Left renal pelvis (tissue), 4 donors: Measurements from ENCODE around the gene RTKN2. TPM values are rescaled to one million over a fixed set of nuclear protein-coding genes. Genes with fewer than 3 reads are reported as not detected.
"Not testable (repeated sequence)": the region's sequence is repeated elsewhere in the genome, so short reads cannot be mapped to it uniquely, and the experiment has no call there.

Experiments used
- DNase-seq, 4 donors: peaks; one replicate each; pipeline ENCODE4 v3.0.0-alpha.2; 2013; ENCODE audit warnings: low read depth in 4 of 4, low spot score in 3 of 4
- polyA plus RNA-seq, 4 donors: library from polyadenylated mRNA; unstranded; fragments of 120-200 nt; gene quantifications; one replicate each; pipeline ENCODE4 v1.2.1, GENCODE V29; 2013; ENCODE audit not compliant: insufficient read length in 4 of 4

RTKN2 gene, protein sequence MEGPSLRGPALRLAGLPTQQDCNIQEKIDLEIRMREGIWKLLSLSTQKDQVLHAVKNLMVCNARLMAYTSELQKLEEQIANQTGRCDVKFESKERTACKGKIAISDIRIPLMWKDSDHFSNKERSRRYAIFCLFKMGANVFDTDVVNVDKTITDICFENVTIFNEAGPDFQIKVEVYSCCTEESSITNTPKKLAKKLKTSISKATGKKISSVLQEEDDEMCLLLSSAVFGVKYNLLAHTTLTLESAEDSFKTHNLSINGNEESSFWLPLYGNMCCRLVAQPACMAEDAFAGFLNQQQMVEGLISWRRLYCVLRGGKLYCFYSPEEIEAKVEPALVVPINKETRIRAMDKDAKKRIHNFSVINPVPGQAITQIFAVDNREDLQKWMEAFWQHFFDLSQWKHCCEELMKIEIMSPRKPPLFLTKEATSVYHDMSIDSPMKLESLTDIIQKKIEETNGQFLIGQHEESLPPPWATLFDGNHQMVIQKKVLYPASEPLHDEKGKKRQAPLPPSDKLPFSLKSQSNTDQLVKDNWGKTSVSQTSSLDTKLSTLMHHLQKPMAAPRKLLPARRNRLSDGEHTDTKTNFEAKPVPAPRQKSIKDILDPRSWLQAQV
- 10 to 100 TPM in 3 of 4 donors, 1 to 10 TPM in 1; 9.6 to 14.2 (median 12.2) TPM for polyA plus RNA-seq

DNA sequence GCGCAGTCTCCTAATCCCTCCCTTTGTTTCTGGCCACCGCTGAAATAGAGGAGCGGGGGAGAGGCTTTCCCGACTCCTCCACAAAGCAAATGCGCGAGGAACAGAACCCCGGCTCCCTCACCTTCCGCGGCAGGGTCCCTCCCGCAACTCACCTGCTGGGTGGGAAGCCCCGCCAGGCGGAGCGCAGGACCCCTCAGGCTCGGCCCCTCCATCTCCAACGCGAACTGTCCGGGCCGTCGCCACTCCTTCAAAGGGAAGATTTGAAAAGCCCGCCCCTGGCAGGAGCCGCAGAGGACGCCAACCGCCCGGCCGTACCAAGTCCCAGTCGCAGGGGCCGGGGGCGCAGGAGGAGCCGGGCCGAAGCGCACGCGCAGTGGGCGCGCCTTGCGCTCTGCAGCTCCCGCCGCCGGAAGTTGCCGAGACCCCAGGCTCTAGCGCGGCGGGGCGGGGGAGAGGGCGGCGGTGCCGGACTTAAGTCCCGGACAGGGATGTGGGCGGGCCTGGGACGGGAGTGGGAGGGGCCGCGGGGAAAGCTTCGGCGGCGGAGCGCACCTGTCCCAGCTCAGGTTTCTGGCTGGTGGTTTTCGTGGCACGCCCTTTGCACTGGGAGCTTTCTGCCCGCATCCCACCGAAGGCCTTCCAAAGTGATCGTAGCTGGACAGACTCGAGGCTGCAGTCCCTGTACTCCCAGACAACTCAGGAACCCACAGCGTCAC lies at the start of gene RTKN2:
Gene RTKN2 (minus strand): TSS at position 446 of the 716 bp plus-strand sequence. CDS start 234 bp downstream, at position 212.
- peak; percentile 86 to 93 (median 92) for DNase-seq

DNA sequence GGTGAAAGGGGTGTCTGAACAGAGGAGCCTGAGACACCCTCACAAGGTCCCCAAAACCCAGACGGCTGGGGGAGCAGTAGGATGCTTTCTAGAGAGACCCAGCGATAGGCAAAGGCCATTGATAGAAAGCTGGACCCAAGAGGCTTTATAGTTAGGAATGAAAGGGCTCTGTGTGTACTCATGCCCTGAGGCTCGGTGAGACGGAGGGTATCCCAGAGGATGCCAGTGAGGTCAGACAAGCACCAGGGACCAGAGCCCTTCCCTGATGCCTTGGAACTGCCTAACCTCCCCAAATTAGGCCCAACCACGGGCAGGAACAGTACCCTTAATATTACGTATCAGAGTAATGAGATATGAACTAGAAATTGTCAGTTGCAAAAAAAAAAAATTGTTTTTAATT lies 48.6 kb upstream of the RTKN2 start:
- DNase-seq, result no peak

DNA sequence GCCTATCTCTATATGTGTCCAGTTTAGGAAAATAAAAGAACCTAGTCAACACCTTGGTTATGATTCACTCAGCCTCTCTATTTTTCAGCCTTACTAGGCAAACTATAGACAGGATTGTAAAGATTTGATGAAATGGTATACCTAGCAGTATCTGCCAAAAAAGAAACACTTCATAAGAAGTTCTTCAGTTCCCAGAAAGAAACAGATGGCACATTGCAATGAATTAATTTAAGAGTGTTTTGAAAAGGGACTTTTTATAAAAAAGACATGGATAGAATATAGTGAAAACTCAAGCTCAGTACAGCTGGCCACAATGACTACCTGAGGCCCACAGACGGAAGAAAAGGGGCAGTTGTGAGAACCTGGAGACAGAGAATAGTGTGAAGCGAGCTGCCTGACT lies 40.6 kb upstream of the RTKN2 start:
- no peak for DNase-seq

DNA sequence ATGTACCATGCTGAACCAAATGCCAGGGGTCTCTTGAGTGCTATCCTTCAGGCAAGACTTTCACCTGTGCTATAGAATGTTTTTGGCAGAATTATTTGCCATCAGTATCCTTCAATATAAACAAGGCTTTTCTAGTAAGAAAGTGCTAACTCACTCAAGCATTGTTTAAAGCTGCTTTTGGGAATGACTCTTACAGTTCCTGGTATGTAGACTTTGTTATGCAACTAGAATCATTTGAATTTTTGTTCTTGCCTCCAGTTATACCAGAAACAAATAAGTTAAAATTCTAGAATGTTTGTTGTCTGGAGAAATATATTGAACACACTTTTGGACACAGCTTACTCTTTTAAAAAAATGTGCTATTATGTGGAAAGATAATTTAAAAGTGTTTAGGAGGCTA lies 39.5 kb upstream of the RTKN2 start:
- DNase-seq, result no peak

DNA sequence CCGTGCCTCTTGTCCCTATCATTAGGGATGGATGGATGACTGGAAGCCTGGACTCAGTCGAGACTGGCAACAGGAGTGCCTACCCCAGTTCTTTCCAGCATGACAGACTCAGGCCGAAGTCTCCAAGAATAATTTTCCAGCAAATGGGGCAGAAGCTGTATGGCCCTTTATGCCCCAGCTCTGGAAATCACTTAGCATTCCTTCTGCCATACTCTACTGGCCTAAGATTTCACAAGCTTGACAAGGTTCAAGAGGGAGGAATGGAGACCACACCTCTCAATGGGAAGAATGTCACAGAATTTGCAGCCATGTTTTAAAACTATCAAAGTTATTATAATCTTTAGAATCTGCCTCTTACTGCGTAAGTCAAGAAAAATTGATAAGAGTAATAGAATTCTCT lies 39.0 kb upstream of the RTKN2 start:
- DNase-seq, result no peak

DNA sequence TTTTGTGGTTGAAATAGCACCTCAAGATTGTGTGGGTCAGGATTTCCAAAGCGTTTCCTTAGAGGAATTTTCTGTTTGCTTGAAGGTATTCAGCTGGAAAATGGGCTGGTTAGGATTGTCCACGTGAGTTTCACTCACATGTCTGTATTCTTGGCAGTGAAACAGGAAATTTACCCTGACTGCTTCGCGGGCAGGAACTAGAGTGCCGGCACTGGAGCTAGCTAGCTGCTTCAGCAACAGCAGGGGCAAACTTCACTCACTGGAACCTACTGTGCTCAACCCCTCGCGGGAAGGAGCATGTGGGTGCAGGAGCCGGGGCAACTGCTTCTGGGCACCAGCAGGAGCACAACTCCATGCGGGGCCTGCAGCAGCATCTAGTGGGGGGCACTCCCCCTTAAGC lies 38.0 kb upstream of the RTKN2 start:
- no peak for DNase-seq

DNA sequence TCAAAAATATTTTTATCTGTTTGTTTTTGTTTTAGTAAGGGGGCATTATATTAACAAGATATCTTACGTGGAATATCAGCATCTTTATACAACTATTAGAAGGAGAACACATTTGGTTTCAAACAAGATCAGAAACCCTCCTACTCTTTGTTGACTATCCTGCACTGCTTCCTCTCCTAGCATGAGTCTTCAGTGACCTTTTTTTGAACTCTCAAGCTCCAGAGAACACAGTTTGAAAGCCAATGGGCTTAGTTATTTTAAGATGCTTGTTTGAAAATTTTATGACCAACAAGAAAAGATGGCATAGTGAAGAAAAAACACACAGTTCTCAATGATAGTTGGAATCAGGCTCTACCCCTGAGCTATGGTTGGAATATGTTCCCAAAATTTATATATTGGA lies 37.2 kb upstream of the RTKN2 start:
- DNase-seq, result no peak

DNA sequence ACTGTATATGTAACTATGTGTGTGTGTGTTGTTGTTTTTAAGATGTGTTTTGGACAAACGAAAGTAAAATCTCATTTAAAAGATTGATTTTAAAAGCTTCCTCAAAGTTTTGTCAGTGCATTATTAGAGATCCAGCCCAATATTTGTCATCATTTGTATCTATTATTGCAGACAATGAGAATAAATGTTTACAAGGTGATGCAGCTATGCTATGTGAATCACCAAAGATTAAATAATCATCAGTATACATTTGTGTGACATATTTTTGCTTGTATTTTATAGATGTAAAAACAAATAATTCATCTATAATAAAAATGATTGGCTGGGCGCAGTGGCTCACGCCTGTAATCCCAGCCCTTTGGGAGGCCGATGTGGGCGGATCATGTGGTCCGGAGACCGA lies 35.3 kb upstream of the RTKN2 start:
- no peak for DNase-seq

DNA sequence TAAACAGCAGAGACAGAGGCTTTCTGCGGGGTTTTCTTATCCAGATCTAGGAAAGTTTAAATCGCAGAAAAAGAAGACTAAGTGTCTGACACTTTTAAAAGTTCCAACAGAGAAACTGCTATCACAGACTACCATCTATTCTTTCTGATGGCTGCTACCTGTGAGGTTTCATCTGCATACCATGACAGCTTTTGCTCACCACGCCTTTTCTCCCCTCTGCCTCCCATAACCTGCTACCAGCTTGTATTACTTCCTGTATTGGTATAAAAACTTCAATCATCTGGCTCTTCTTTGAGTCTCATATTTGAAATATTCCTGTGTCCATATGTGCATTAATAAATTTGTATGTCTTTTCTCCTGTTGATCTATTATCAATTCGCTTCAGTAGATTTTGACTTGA lies 34.1 kb upstream of the RTKN2 start:
- no peak for DNase-seq

DNA sequence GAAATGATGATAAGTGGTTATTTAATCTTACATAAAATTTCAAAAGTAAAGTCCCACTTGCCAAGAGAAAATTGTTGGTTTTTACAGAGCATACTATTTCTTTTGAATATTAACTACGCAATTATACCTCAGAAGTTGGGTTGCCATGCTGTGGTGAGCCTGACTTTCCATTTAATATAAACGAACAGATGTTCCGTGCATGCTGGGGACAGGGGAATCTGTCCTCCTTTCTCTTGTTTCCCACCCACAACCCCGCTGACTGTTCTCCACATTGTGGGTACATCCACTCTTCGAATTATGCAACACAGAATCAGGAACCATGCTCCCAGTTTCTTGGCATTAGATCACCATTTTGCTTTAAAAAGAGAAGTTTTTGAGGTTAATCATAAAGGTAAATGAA lies 29.2 kb upstream of the RTKN2 start:
- no peak for DNase-seq

DNA sequence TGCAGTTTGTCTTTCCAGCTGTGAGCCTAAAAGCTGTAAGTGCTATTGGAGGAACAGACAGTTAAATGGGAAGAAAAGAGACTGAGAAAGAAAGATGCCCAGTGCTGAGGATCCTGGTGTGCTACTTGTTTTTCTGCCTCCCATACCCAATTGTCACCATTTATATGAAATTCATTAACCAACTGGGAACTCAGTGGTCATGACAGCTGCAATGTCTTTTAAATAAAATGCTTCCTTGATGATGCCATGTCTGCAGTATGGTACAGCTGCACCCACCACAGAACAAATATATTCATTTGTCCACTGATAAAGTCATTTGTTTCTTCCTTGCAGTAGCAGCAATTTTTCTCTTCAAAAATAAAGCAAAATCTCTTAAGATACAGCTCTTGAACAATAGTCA lies 15.6 kb upstream of the RTKN2 start:
- no peak for DNase-seq

DNA sequence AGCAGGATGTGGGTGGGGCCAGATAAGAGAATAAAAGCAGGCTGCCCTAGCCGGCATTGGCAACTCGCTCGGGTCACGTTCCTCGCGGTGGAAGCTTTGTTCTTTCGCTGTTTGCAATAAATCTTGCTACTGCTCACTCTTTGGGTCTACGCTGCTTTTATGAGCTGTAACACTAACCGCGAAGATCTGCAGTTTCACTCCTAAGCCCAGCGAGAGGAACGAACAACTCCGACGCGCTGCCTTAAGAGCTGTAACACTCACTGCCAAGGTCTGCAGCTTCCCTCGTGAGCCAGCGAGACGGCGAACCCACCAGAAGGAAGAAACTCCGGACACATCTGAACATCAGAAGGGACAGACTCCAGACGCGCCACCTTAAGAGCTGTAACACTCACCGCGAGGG lies 12.7 kb upstream of the RTKN2 start:
- DNase-seq, result peak in 1 of 4 donors; percentile 22

DNA sequence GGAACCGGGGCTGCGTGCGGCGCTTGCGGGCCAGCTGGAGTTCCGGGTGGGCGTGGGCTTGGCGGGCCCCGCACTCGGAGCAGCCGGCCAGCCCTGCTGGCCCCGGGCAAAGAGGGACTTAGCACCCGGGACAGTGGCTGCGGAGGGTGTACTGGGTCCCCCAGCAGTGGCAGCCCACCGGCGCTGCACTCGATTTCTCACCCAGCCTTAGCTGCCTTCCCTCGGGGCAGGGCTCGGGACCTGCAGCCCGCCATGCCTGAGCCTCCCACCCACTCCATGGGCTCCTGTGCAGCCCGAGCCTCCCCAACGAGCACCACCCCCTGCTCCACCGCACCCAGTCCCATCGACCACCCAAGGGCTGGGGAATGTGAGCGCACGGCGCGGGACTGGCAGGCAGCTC lies 11.7 kb upstream of the RTKN2 start:
- DNase-seq, result not testable (repeated sequence)

DNA sequence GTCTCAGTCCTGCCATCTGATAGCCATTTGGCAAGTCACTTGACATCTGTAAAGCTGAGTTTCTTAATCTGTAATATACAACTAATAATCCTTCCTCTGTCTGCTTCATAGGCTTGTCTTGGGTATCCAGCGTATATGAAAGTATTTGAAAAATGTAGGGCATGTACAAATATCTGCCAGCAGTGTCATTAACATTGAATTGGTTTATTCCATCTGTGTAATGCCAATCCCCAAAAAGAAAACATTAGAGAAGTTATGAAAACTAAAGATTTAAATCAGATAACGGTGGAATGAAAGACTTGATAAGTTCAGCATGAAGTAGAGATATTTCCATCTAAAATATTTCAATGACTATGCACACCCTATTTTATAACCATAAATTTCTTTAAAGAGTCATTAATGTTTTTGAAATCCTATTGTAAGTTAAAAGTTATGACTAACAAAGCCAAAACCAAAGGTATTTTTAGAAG lies 9.8 kb upstream of the RTKN2 start:
- no peak for DNase-seq

DNA sequence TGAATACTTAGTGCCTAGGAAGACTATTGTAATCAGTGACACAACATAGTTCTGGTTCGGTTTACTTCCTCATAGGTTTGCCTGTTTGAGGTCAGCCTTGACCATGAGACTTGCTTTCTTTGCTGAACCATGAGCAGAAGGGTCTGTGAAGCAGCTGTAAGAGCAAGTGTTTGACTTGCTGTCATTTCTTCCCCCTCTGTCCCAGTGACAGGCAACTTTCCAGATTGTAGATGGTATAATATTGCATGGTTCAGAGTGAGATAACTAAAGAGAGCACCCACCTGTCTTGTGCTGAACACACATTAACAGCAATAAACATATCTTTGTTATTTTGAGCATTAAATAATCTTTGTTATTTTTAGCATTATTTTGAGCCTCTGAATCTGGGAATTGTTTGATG lies 9.3 kb upstream of the RTKN2 start:
- no peak for DNase-seq

DNA sequence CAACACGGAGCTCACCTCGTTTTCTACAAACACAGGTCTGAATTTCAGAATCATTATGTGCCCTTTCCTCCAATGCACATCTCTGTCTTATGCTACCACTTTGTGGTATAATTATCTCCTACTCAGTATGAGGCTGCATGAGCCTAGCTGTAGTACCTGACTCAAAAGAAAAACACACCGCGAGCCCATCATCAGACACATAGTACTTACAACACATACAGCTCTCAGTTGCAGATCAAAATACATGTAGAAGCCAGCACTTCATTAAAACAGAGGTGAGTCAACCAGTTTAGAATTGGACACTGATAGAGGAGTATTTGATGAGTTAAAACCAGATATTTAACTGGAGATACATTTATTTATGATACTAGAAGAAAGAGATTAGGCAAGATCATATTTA lies 1.4 kb upstream of the RTKN2 start:
- DNase-seq, result no peak

DNA sequence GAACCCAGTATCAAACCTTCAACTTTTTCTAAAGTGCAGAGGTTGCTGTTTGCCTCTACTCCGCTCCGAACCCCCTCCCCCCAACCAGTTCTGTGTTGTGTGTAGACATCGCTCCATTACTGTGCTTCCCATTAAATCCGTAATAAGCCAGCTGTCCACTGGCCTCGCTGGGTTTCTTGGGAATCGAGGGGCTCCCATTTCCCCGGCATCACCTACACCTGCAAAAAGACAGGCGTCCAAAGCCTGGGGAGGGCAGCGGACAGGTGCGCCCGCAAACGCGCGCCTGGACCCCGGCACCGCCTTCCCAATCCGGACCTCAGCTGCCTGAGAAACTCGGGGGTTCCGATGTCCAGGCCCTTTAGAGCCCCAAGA lies 631 bp downstream of the RTKN2 start:
- DNase-seq, result no peak

DNA sequence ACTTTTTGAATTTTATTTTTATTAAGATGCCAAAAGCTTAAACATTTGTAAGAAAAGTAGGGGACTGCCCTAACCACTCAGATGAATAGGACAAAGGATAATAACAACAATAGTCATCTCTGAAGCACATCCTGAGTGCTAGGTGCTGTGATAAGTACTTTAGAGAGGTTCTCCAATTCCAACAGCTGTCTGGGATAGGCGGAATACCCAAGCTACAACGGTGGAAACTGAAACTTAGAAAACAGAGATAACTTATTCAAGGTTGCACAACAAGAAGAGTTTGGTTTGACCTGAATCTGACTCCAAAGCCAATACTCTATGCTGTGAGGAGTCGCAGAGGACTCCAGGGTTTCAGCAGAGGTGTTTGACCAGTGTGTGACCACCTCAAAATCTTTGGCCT lies 2.0 kb downstream of the RTKN2 start:
- no peak for DNase-seq

DNA sequence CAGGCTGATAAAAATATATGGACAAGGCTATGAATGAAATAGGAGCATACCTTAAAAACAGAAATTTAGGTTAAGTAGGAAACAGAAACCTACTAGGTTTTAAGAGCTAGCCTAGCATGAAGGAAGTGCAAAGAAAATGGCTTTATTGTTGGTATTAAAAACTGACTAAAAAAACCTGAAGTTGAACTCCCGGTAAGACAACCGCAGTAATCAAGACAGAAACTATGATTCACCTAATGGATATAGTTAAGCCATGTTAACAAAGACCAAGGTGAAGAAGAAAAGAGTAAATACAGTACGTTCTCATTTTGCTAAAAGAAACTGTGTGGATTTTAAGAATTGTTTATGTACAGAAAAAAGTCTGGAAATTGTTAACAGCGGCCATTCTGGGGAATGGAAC lies 2.5 kb downstream of the RTKN2 start:
- DNase-seq, result no peak

DNA sequence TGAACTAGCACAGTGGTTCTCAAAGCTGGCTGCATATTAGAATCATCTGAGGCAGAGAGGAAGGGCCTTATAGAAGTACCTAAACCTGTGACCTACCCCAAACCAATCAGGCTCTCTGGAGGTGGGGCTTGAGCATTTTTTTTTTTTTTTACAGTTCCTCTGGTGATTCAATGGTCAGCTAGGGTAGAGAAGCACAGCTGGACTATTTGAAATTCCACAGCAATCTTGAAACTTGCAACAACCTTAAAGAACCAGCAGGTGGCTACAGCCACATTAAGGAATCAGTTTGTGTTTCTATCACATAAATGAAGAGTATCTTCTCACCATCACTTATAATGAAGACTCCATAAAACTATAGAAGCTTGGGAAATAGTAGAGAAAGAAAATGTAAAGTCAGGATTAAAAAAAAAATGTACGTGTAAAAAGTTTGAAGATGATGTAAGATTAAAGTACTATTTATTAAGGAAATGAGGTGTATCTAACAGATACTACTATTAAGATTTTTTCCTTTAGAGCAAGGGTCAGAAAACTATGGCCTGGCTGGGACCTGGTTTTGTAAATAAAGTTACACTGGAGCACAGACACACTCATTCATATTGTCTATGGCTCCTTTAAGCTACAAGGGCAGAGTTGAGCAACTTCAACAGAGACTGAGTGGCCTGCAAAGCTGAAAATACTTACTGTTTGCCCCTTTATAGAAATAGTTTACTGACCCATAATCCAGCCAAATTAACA lies 3.8 kb downstream of the RTKN2 start:
- DNase-seq, result peak in 2 of 4 donors; percentile 50 to 62

DNA sequence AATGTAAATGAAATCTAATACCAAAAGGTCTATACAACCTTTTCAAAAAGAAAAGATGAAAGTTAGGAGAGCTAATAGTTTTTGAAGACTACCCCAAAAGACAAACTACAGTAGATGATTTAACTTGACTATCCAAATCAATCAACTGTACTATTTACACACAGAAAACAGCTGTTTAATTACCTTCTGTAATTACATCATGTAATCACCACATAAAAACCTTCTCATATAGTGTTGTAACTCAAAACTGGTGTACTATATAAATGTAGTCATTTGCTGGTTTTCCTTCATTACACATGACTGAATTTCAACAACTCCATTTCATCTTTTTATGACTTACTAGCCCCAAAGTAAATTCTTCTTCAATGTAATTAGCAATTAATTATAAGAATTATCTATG lies 4.5 kb downstream of the RTKN2 start:
- no peak for DNase-seq
